K562 (cell line): ENCODE results near the gene MITF. TPM values are rescaled to one million over a fixed set of nuclear protein-coding genes. Genes with fewer than 3 reads are reported as not detected.

Source experiments
- BDP1 ChIP-seq: IDR thresholded peaks from 3 replicates; pipeline ENCODE4 v1.6.1; 2011; ENCODE audit not compliant: insufficient read length, insufficient read depth
- CSDE1 ChIP-seq, 2 experiments: fragments of 450-650 bp; IDR thresholded peaks; 2 replicates each; pipeline ENCODE4 v1.6.1; 2016; ENCODE audit warnings: mild to moderate bottlenecking in 1 of 2
- CXXC5 ChIP-seq: fragments of 250-450 bp; sonication (Bioruptor Pico); IDR thresholded peaks from 2 replicates; pipeline ENCODE4 v1.8.0; 2022; ENCODE audit warnings: inconsistent platforms, mild to moderate bottlenecking, moderate library complexity
- DNMT1 ChIP-seq: fragments of 450-650 bp; IDR thresholded peaks from 2 replicates; pipeline ENCODE4 v1.6.1; 2016; ENCODE audit warnings: antibody characterized with exemption, mild to moderate bottlenecking
- ETV6 ChIP-seq, 3 experiments: fragments of 150-350 bp in 1 of 3; sonication (generic) in 1 of 3; formaldehyde crosslinking in 1 of 3; IDR thresholded peaks; 2 replicates each; pipeline versions ENCODE4 v1.6.1 to v1.8.0; 2014 to 2022; ENCODE audit warnings: borderline replicate concordance in 2 of 3, low read depth in 2 of 3, antibody characterized with exemption in 1 of 3, low read length in 1 of 3, mild to moderate bottlenecking in 1 of 3, missing genetic modification reagents in 1 of 3
- FOXK2 ChIP-seq, 2 experiments: fragments of 450-650 bp; IDR thresholded peaks in 1 of 2; conservative IDR thresholded peaks in 1 of 2; 2 replicates each; pipeline ENCODE4 v1.6.1; 2016; ENCODE audit warnings: low read depth in 2 of 2, mild to moderate bottlenecking in 1 of 2
- GABPA ChIP-seq: fragments of 200-800 bp; sonication (Bioruptor generic); conservative IDR thresholded peaks from 2 replicates; pipeline ENCODE4 v1.6.1; 2016; ENCODE audit warnings: low read depth, missing genetic modification characterization, missing compliant biosample characterization
- HCFC1 ChIP-seq: IDR thresholded peaks from 2 replicates; pipeline ENCODE4 v1.6.1; 2012; ENCODE audit warnings: low read depth, low read length, improper control_type of control experiment
- KDM5B ChIP-seq: fragments of 200-600 bp; sonication (generic); IDR thresholded peaks from 2 replicates; pipeline ENCODE4 v1.6.1; 2012; ENCODE audit warnings: low read depth, mild to moderate bottlenecking, moderate library complexity, low read length, control low read depth, inconsistent platforms; ENCODE audit not compliant: insufficient replicate concordance
- MIER1 ChIP-seq: fragments of 450-650 bp; IDR thresholded peaks from 2 replicates; pipeline ENCODE4 v1.6.1; 2016; ENCODE audit warnings: antibody characterized with exemption, mild to moderate bottlenecking, low read depth
- NFYB ChIP-seq: IDR thresholded peaks from 2 replicates; pipeline ENCODE4 v1.6.1; 2011; ENCODE audit warnings: mild to moderate bottlenecking, moderate library complexity; ENCODE audit not compliant: insufficient read length; ENCODE audit errors: extremely low read depth
- NR2C1 ChIP-seq, 2 experiments: fragments of 450-650 bp; IDR thresholded peaks; 2 replicates each; pipeline ENCODE4 v1.6.1; 2017; ENCODE audit warnings: mild to moderate bottlenecking in 2 of 2, antibody characterized with exemption in 1 of 2, inconsistent platforms in 1 of 2, missing compliant biosample characterization in 1 of 2, missing genetic modification characterization in 1 of 2
- POLR2G ChIP-seq: fragments of 200-400 bp; formaldehyde crosslinking; IDR thresholded peaks from 2 replicates; pipeline ENCODE4 v1.6.1; 2017; ENCODE audit warnings: low read depth, mild to moderate bottlenecking, antibody characterized with exemption, low read length, moderate library complexity
- RBM39 ChIP-seq: fragments of 200-400 bp; formaldehyde crosslinking; optimal IDR thresholded peaks from 2 replicates; pipeline ENCODE3; 2018; ENCODE audit warnings: low read depth, low read length
- RFX5 ChIP-seq: IDR thresholded peaks from 2 replicates; pipeline ENCODE4 v1.6.1; 2011; ENCODE audit warnings: low read depth, mild to moderate bottlenecking, improper control_type of control experiment, low read length
- TAL1 ChIP-seq: fragments of 450-650 bp; IDR thresholded peaks from 2 replicates; pipeline ENCODE4 v1.6.1; 2016; ENCODE audit warnings: mild to moderate bottlenecking
- ZKSCAN8 ChIP-seq: fragments of 200-800 bp; sonication (Bioruptor generic); IDR thresholded peaks from 2 replicates; pipeline ENCODE4 v1.6.1; 2016; ENCODE audit warnings: missing genetic modification characterization, missing compliant biosample characterization
- ZNF197 ChIP-seq: fragments of 200-800 bp; sonication (Bioruptor generic); IDR thresholded peaks from 2 replicates; pipeline ENCODE4 v1.6.1; 2016; ENCODE audit warnings: low read depth, missing genetic modification characterization, missing compliant biosample characterization
- polyA plus RNA-seq, 8 experiments: library from polyadenylated mRNA; depleted of rRNA in 4 of 8; stranded (reverse) in 5 of 8; unstranded in 3 of 8; fragments of >200 nt; fragmentation: Nextera tagmentation in 2 of 8; fragmentation: Illumina TruSeq in 1 of 8; extraction: Ambion mirVana in 2 of 8; extraction: Trizol in 1 of 8; gene quantifications; 2 replicates each; pipeline versions ENCODE4 v1.2.1 to v1.2.3, GENCODE V29; 2011 to 2014; ENCODE audit warnings: inconsistent platforms in 1 of 8, missing spikeins in 1 of 8
- total RNA-seq, 7 experiments: library from RNA; depleted of rRNA in 6 of 7; stranded (reverse); fragments of >200 nt in 6 of 7; fragmentation: Illumina TruSeq in 2 of 7; extraction: Trizol in 2 of 7; gene quantifications; 2 replicates each; pipeline versions ENCODE4 v1.2.1 to v1.2.3, GENCODE V29; 2011 to 2021; ENCODE audit warnings: low replicate concordance in 1 of 7
- TF ChIP-seq, protein P1 (sequence below): fragments of 450-650 bp; formaldehyde crosslinking; IDR thresholded peaks from 2 replicates; pipeline ENCODE4 v1.4.0; 2020; ENCODE audit warnings: mild to moderate bottlenecking, moderate library complexity
- TF ChIP-seq, protein P2 (sequence below): fragments of 250-450 bp; sonication (Bioruptor Pico); IDR thresholded peaks from 2 replicates; pipeline ENCODE4 v1.8.0; 2021; ENCODE audit warnings: borderline replicate concordance, mild to moderate bottlenecking, moderate library complexity; ENCODE audit not compliant: poor library complexity, severe bottlenecking
- TF ChIP-seq, protein P3 (sequence below): conservative IDR thresholded peaks from 2 replicates; pipeline ENCODE4 v1.6.1; 2011; ENCODE audit warnings: low read depth, mild to moderate bottlenecking, low read length; ENCODE audit not compliant: control insufficient read depth
- TF ChIP-seq, protein P4 (sequence below): fragments of 250-450 bp; sonication (Bioruptor Pico); IDR thresholded peaks from 2 replicates; pipeline ENCODE4 v1.8.0; 2022; ENCODE audit warnings: inconsistent platforms, mild to moderate bottlenecking, moderate library complexity, borderline replicate concordance

MITF gene
- total and polyA plus RNA-seq, 9 of the 15 experiments (the other 6 are each of a cell fraction or from before 2014, with no cell fraction given) = 5.6 to 14.9 (median 11.1) TPM

DNA sequence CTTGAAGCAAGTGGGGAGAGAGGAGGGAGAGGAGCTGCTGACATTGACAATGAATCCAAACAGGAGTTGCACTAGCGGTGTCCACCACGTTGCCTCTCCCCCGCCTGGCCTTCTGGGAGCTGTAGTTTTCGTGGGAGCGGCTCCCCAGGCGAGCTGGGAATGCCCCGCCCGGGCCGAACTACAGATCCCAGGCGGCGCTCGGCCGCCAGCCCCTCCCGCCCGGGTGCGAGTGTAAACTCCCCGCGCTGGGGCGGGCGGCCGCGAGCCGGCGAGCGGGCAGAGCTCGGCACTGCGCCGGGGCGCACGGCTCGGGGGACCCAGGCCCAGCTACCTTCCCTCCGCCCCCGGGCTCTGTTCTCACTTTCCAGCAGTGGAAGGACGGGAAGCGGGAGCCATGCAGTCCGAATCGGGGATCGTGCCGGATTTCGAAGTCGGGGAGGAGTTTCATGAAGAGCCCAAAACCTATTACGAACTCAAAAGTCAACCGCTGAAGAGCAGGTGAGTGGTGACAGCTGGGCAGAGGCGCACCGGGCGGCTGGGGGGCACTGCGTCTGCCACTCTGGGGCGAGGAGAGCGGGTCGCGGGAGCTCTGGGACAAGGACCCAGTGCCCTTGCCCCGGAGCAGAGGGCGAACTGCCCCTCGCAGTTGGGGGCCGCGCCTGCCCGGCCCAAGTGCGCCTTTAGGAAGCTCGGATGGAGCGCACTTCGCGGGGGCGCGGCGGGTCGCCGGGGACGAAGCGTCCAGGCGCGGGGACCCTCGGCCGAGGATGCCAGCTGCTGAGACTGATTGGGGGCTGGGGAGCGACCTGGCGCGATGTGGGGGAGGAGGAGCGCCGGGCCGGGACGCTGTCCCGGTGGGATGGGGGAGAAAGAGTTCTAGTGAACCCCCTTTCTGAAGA lies at the start of gene MITF (continued):
- no peak for TF ChIP-seq MIER1
- no peak for TF ChIP-seq ZKSCAN8 (CRISPR knock-in tag)
- no peak for TF ChIP-seq CSDE1 (IDR thresholded peaks at IDR 0.05)
- no peak for TF ChIP-seq BDP1
- TF ChIP-seq ZNF197 = peak; percentile 73; the same call in 1 of the 2 replicates
- TF ChIP-seq POLR2G = peak; percentile 84
- no peak for TF ChIP-seq ETV6 (IDR thresholded peaks at IDR 0.05; ENCODE audit: borderline replicate concordance in 1 of 2, low read depth in 2 of 2, low read length in 1 of 2)
- no peak for TF ChIP-seq ETV6 (CRISPR knock-in tag; IDR thresholded peaks at IDR 0.05; ENCODE audit: borderline replicate concordance)
- TF ChIP-seq DNMT1 = no peak
- TF ChIP-seq HCFC1 = peak; percentile 94
- peak; percentile 35; the same call in 1 of the 2 replicates for TF ChIP-seq GABPA (tag)
- peak; percentile 90 for TF ChIP-seq CXXC5 (CRISPR knock-in tag)
- TF ChIP-seq, protein P1, sequence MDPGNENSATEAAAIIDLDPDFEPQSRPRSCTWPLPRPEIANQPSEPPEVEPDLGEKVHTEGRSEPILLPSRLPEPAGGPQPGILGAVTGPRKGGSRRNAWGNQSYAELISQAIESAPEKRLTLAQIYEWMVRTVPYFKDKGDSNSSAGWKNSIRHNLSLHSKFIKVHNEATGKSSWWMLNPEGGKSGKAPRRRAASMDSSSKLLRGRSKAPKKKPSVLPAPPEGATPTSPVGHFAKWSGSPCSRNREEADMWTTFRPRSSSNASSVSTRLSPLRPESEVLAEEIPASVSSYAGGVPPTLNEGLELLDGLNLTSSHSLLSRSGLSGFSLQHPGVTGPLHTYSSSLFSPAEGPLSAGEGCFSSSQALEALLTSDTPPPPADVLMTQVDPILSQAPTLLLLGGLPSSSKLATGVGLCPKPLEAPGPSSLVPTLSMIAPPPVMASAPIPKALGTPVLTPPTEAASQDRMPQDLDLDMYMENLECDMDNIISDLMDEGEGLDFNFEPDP (CRISPR knock-in tag) = no peak
- TF ChIP-seq NFYB = no peak
- TF ChIP-seq NR2C1 (IDR thresholded peaks at IDR 0.05) = no peak
- 0 out of 2 replicates have a peak, but pooled peaks have one; percentile 44 for TF ChIP-seq NR2C1 (tag; IDR thresholded peaks at IDR 0.05)
- TF ChIP-seq, protein P2, sequence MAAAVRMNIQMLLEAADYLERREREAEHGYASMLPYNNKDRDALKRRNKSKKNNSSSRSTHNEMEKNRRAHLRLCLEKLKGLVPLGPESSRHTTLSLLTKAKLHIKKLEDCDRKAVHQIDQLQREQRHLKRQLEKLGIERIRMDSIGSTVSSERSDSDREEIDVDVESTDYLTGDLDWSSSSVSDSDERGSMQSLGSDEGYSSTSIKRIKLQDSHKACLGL (CRISPR knock-in tag) = no peak
- no peak for TF ChIP-seq RBM39
- TF ChIP-seq, protein P3, sequence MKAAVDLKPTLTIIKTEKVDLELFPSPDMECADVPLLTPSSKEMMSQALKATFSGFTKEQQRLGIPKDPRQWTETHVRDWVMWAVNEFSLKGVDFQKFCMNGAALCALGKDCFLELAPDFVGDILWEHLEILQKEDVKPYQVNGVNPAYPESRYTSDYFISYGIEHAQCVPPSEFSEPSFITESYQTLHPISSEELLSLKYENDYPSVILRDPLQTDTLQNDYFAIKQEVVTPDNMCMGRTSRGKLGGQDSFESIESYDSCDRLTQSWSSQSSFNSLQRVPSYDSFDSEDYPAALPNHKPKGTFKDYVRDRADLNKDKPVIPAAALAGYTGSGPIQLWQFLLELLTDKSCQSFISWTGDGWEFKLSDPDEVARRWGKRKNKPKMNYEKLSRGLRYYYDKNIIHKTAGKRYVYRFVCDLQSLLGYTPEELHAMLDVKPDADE = peak; percentile 96; the same call in 1 of the 2 replicates
- TF ChIP-seq, protein P4, sequence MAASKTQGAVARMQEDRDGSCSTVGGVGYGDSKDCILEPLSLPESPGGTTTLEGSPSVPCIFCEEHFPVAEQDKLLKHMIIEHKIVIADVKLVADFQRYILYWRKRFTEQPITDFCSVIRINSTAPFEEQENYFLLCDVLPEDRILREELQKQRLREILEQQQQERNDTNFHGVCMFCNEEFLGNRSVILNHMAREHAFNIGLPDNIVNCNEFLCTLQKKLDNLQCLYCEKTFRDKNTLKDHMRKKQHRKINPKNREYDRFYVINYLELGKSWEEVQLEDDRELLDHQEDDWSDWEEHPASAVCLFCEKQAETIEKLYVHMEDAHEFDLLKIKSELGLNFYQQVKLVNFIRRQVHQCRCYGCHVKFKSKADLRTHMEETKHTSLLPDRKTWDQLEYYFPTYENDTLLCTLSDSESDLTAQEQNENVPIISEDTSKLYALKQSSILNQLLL = no peak
- TF ChIP-seq RFX5 = no peak
- no peak for TF ChIP-seq TAL1
- TF ChIP-seq FOXK2 (conservative IDR thresholded peaks at IDR 0.05 in 1 of 2, IDR thresholded peaks at IDR 0.05 in 1 of 2; ENCODE audit: low read depth in 2 of 2) = 0 out of 4 replicates have a peak, but pooled peaks of 1 of the 2 experiments have one; percentile 49
- peak; percentile 43 for TF ChIP-seq KDM5B
